Neural crest cell (in vitro differentiated cells): ENCODE results near the gene MEGF6. TPM values are rescaled to one million over a fixed set of nuclear protein-coding genes. Genes with fewer than 3 reads are reported as not detected.

Experiments used
- DNase-seq: peaks from one replicate; pipeline ENCODE4 v3.0.0; 2021; ENCODE audit warnings: low read depth, mixed read lengths, low spot score
- H3K27ac Mint-ChIP-seq: one replicate; pipeline ENCODE4 v1.8.0; 2021; ENCODE audit warnings: mild to moderate bottlenecking, mixed read lengths; ENCODE audit not compliant: unreplicated experiment
- H3K27me3 Mint-ChIP-seq: 2 replicates; pipeline ENCODE4 v1.8.0; 2021; ENCODE audit warnings: low read depth, mild to moderate bottlenecking, mixed read lengths
- H3K36me3 Mint-ChIP-seq: 2 replicates; pipeline ENCODE4 v1.8.0; 2021; ENCODE audit warnings: low read depth, mild to moderate bottlenecking, mixed read lengths
- H3K4me1 Mint-ChIP-seq: 2 replicates; pipeline ENCODE4 v1.8.0; 2021; ENCODE audit warnings: mixed read lengths
- H3K4me3 Mint-ChIP-seq: one replicate; pipeline ENCODE4 v1.8.0; 2021; ENCODE audit warnings: mild to moderate bottlenecking, mixed read lengths
- H3K9me3 Mint-ChIP-seq: 2 replicates; pipeline ENCODE4 v1.8.0; 2021; ENCODE audit warnings: mixed read lengths
- total RNA-seq: library from RNA; stranded (reverse); gene quantifications from 2 replicates; pipeline ENCODE4 v1.2.1, GENCODE V29; 2021
- TF ChIP-seq, protein P1 (sequence below): fragments of 200-600 bp; sonication (generic); conservative IDR thresholded peaks from 2 replicates; pipeline ENCODE4 v1.5.0; 2021; ENCODE audit warnings: antibody characterized with exemption, mild to moderate bottlenecking

Gene MEGF6
- total RNA-seq, 1 donor from 2014 or later = 36.7 TPM

DNA sequence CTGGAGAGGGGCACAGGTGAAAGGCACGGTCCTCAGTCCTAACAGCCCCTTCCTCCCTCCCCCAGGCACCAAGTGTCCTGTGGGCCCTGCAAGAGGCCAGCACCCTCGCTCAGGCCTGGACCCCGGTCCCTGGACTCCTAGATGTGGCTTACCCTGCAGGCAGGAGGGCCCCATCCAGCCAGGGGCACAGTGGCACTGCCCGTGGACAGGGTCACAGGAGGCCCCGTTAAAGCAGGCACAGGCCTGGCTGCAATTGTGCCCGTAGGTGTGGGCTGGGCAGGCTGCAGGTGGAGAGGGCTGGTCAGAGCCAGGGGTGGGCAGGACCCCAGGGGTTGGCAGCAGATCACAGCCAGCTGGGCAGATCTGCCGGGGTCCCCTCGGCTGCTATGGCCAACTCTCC is 112.3 kb downstream of the MEGF6 start:
- no peaks in the 10 kb centered on the region for H3K4me1 Mint-ChIP-seq
- TF ChIP-seq, protein P1, sequence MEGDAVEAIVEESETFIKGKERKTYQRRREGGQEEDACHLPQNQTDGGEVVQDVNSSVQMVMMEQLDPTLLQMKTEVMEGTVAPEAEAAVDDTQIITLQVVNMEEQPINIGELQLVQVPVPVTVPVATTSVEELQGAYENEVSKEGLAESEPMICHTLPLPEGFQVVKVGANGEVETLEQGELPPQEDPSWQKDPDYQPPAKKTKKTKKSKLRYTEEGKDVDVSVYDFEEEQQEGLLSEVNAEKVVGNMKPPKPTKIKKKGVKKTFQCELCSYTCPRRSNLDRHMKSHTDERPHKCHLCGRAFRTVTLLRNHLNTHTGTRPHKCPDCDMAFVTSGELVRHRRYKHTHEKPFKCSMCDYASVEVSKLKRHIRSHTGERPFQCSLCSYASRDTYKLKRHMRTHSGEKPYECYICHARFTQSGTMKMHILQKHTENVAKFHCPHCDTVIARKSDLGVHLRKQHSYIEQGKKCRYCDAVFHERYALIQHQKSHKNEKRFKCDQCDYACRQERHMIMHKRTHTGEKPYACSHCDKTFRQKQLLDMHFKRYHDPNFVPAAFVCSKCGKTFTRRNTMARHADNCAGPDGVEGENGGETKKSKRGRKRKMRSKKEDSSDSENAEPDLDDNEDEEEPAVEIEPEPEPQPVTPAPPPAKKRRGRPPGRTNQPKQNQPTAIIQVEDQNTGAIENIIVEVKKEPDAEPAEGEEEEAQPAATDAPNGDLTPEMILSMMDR = no peak
- no peak overlapping the region for H3K27ac Mint-ChIP-seq
- no peaks in the 10 kb centered on the region for H3K27me3 Mint-ChIP-seq
- no peaks in the 10 kb centered on the region for H3K9me3 Mint-ChIP-seq
- no peaks in the 10 kb centered on the region for H3K36me3 Mint-ChIP-seq
- DNase-seq = no peak
- no peak overlapping the region for H3K4me3 Mint-ChIP-seq

DNA sequence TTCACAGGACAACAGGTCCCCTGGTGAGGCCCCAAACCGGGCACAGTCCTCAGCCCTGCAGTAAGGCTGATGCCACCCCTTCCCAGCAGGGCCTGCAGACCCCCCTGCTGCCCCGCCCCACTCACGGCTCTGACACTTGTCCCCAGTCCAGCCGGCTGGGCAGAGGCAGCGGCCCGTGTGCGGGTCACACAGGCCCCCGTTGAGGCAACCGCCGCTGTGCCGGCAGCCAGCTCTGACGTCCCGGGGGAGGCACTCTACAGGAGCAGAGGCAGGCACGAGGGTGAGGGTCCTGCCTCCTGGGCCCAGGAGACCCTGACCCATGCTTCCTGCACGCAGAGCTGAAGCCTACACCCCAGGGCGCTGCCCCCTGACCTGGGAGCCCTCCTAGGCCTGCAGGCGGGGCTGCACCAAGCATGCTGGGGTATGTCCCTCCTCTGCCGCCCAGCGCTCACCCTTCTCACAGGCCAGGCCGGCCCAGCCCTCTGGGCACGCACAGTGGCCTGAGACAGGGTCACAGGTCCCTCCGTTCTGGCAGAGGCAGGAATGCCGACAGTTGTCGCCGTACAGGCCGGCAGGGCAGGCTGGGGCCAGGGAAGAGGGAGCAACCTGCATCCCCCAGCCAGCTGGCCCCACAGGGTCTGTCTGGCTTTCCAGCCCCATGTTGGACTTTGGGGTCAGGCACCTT is 112.9 kb downstream of the MEGF6 start:
- Mint-ChIP-seq H3K36me3 (no peaks in the 10 kb centered on the region), H3K4me3 (no peak overlapping the region), H3K9me3 (no peaks in the 10 kb centered on the region), H3K27me3 (no peaks in the 10 kb centered on the region), H3K27ac (no peak overlapping the region), H3K4me1 (no peaks in the 10 kb centered on the region)
- DNase-seq = no peak
- TF ChIP-seq, protein P1 = no peak

DNA sequence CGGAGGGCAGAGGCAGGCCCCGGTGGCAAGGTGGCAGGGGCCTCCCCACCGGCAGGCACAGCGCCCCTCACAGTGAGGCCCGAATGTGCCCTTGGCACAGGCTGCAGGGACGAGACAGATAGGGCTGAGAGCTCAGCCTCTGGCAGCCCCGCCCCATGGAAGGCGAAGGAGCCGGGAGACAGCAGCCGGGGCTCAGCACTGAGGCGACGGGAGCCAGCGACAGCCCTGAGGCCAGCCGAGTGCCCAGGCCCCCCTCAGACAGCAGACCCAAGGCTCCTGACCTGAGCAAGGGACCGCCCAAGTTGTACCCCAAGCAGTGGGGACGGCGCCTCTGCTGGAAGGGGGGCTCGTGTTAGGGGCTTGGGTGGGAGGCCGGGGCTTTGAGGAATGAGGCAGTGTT is 113.8 kb downstream of the MEGF6 start:
- H3K9me3 Mint-ChIP-seq = no peaks in the 10 kb centered on the region
- H3K27me3 Mint-ChIP-seq = no peaks in the 10 kb centered on the region
- H3K36me3 Mint-ChIP-seq = no peaks in the 10 kb centered on the region
- H3K27ac Mint-ChIP-seq = no peak overlapping the region
- DNase-seq = no peak
- no peaks in the 10 kb centered on the region for H3K4me1 Mint-ChIP-seq
- TF ChIP-seq, protein P1 = no peak
- H3K4me3 Mint-ChIP-seq = no peak overlapping the region

DNA sequence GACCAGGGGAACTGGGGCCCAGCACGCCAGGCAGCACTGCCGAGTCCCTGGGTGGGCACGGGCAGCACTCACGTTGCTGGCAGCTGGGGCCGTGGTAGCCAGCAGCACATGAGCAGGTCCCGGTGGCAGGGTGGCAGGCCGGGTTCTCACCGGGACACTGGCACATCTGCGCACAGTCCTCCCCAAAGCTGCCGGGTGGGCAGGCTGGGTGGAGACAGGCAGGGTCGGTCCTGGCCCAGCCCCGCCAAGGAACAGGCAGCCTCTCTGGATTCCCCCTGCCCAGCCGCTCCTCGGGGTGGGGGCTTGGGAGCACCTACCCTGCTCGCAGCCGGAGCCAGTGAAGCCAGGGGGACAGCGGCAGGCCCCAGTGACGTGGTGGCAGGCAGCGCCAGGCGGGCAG is 114.4 kb downstream of the MEGF6 start:
- no peaks in the 10 kb centered on the region for H3K4me1 Mint-ChIP-seq
- TF ChIP-seq, protein P1 = no peak

DNA sequence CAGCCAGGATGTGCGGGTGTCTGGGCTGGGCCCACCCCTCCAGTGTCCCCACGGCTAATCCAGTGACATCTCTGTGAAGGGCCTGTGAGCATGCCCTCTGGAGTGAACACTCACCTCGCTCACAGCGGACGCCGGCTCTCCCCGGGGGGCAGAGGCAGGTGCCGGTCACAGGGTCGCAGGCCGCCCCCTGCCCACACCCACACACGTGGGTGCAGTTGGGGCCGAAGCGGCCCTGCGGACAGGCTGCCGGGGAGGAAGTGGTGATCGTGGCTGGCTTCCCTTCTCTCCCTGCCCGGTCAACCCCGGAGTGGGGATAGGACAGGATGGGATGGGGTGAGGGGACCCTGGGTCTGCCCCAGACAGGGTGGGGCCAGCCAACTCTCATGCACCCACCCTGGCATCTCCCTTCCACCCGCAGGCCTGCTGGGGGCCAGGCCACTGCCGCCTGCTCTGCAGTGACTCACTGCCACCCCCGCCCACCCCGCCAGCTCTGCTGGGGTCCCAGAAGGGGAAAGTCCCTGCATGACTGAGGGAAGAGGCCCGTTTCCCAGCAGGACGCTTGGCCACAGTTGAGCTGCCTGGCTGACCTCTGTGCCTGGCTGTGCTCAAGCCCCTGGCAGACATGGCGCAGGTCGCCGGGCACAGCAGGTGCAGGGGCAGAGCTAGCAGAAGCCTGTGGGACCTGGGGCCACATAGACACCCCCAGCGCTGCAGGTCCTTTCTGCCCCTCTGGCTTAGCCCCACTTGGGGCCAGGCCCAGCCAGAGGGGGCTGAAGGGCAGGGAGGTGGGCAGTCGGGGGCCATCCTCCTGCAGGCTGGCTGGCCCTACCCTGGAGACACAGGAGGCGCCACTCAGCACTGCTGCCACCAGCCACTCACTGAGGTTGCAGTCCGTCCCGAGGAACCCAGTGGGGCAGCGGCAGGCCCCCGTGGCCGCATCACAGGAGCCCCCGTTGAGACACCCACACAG is 115.2 kb downstream of the MEGF6 start:
- H3K27me3 Mint-ChIP-seq = no peaks in the 10 kb centered on the region
- H3K9me3 Mint-ChIP-seq = no peaks in the 10 kb centered on the region

More for the DNA sequence above, 114.4 kb downstream of the MEGF6 start:
- Mint-ChIP-seq H3K36me3 (no peaks in the 10 kb centered on the region), H3K27me3 (no peaks in the 10 kb centered on the region), H3K27ac (no peak overlapping the region), H3K4me3 (no peak overlapping the region), H3K9me3 (no peaks in the 10 kb centered on the region)
- DNase-seq = no peak

More for the DNA sequence above, 115.2 kb downstream of the MEGF6 start:
- Mint-ChIP-seq H3K36me3 (no peaks in the 10 kb centered on the region), H3K27ac (no peak overlapping the region), H3K4me1 (peaks cover 4% of the 10 kb centered on the region), H3K4me3 (no peak overlapping the region)
- DNase-seq = no peak
- TF ChIP-seq, protein P1 = no peak
